GM21367 (cell line): ENCODE results near the gene SLC25A26.
A peak's percentile ranks its signal among the peaks of the same experiment; 100 is the strongest.
"Not testable (repeated sequence)": the region's sequence is repeated elsewhere in the genome, so short reads cannot be mapped to it uniquely, and the experiment has no call there.

Experiments used
- ATAC-seq: cut with Tn5 transposase; IDR thresholded peaks from one replicate; pipeline ENCODE4 v1.9.1; 2021; ENCODE audit not compliant: unreplicated experiment

Gene SLC25A26

GRCh38 chr3:66268864-66269263, 48.1 kb downstream of the SLC25A26 start:
- no peak for ATAC-seq

GRCh38 chr3:66269411-66269810, 48.6 kb downstream of the SLC25A26 start:
- ATAC-seq: no peak

GRCh38 chr3:66270288-66270687, 49.5 kb downstream of the SLC25A26 start:
- ATAC-seq: no peak

DNA sequence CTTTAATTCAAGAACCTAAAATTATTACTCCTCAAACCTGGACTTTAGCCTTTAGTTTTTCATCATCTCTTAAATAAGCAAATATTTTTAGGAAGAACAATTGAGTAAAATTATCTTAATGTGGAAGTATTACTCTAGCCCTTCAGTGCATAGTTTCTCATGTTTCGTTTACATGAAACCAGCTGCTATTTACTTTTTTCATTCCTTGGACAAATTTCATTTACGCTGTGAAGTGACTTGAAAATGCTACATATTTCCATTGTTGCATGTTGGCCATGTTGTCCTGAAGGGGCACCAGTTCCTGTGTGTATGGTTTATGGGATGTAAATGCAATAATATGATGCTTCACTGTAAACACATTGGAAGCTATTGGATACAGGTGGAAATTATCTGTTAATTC, 49.9 kb downstream of the SLC25A26 start:
- ATAC-seq: no peak

GRCh38 chr3:66271231-66271630, 50.4 kb downstream of the SLC25A26 start:
- ATAC-seq: no peak

GRCh38 chr3:66272016-66272415, 51.2 kb downstream of the SLC25A26 start:
- no peak for ATAC-seq

GRCh38 chr3:66274837-66275236, 54.0 kb downstream of the SLC25A26 start:
- ATAC-seq: not testable (repeated sequence)

DNA sequence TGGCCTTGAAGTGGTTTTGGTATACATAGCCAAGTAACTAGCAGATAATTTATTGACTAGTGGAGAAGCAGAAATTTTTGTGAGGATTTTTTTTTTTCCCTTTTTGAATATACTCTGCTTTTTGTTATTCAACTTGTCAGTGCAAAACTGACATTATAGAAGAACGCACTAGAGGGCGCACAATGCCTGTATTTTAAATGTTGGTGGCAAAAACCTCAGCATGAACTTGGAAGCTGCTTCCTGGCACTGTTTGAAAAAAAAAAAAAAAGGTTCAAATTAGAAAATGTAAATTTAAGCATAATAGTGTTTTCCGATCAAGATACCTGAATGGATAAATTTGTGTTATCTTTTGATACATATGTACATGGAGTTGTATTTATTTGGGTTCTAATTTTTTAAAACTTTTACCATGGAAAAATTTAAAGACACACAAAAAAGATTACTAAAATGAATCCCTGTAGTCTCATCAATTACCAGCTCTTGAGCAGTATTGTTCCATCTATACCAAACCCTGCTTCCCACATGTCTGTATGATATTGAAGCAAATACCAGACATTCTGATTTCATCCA, 56.0 kb downstream of the SLC25A26 start:
- peak; percentile 57 for ATAC-seq

- ATAC-seq: no peak
Measured at GRCh38 chr3:66279168-66279567, 58.4 kb downstream of the SLC25A26 start.

DNA sequence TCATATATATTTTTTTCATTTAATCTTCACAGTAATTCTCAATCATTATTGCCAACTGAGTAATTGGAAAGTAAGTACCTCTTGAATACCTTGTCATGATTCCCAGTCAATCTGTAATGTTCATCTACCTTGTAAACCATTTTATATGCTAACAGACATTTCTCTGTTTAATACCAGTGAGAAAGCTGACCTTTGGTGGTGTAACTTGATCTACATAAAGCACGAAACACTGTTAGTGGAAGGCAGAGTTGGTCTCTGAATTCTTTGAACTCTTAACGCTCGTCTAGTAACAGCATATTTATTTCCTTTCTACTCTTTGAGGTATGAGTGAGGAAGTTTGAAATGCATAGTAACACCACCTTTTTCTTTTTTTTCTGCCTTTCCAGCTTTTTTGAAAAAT, 59.5 kb downstream of the SLC25A26 start:
- ATAC-seq: no peak

GRCh38 chr3:66291922-66292321, 71.1 kb downstream of the SLC25A26 start:
- ATAC-seq: not testable (repeated sequence)

GRCh38 chr3:66297260-66297873, 76.6 kb downstream of the SLC25A26 start:
- no peak for ATAC-seq

DNA sequence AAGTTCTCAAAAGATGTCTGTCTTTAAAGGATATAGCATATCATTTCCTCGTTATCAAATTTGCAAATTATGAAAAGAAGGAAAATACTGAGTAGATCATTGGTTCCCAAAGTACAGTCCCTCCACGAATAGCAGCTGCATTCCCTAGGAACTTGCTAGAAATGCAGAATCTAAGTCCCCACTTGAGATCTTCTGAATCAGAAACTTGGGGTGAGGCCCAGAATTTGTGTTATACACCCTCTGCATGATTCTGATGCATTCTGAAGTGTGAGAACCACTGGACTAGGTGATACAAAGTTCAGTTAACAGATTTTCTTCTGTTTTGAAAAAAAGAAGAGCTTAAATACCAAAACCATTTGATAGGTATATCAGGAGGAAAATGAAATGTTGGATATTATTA, 77.1 kb downstream of the SLC25A26 start:
- no peak for ATAC-seq

GRCh38 chr3:66298591-66298990, 77.8 kb downstream of the SLC25A26 start:
- no peak for ATAC-seq

GRCh38 chr3:66299085-66299484, 78.3 kb downstream of the SLC25A26 start:
- not testable (repeated sequence) for ATAC-seq

- no peak for ATAC-seq
Measured at GRCh38 chr3:66299891-66300290, 79.1 kb downstream of the SLC25A26 start.

DNA sequence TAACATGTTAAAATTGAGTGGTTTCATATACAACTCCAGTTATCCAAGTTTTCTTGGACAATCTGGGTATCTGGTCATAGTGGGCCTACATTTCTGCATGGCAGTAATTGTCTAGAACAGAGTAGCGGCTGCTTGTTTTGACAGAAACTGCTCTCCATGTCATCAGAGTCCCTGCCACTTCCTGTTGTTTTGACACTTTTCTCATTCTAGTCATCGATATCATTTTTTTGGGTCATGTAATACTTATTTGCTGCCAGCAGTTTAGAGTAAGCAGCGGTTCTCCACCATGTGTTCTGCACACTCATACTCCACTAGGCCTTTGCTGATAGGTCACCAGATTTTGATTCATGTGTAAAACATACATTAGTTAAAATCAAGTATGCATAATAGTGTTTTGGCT, 81.5 kb downstream of the SLC25A26 start:
- peak; percentile 66 for ATAC-seq

DNA sequence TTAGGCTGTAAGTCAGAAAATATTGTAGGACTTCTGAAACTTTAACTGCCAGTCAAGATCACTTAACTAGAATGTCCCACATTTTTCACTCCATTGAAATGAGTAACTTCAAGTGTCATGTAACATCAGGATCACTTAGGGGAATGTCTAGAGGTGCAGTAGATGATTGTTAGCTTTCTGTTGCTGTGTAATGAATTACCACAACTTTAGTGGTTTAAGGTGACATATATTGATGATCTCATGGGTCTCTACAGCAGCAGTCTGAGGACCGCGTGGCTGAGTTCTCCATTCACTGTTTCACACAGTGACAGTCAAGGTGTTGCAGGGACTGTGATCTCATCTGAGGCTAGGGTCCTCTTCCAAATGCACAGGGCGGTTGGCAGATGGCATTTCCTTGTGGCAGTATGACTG, 82.7 kb downstream of the SLC25A26 start:
- ATAC-seq: no peak

- no peak for ATAC-seq
Measured at GRCh38 chr3:66304293-66304692, 83.5 kb downstream of the SLC25A26 start.

DNA sequence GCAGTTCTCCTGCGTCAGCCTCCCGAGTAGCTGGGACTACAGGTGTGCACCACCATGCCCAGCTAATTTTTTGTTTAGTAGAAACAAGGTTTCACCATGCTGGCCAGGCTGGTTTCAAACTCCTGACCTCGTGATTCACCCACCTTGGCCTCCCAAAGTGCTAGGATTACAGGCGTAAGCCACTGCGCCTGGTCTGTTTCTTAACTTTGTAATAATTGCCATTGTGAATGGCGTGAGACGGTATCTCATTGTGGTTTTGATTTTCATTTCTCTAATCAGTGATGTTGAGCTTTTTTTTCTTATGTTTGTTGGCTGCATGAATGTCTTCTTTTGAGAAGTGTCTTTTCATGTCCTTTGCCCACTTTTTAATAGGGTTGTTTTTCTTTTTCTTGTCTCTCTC, 85.3 kb downstream of the SLC25A26 start:
- ATAC-seq: not testable (repeated sequence)

- ATAC-seq: not testable (repeated sequence)
Measured at GRCh38 chr3:66306991-66307390, 86.2 kb downstream of the SLC25A26 start.

DNA sequence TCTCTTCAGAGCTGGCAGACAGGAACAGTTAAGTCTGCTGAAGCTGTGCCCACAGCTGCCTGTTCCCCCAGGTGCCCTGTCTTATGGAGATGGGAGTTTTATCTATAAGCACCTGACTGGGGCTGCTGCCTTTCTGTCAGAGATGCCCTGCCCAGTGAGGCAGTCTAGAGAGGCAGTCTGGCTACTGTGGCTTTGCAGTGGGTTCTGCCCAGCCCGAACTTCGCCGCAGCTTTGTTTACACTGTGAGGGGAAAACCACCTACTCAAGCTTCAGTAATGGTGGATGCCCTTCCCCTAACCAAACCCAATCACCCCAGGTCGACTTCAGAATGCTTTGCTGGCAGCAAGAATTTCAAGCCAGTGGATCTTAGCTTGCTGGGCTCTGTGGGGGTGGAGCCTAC, 91.2 kb downstream of the SLC25A26 start:
- ATAC-seq: no peak

DNA sequence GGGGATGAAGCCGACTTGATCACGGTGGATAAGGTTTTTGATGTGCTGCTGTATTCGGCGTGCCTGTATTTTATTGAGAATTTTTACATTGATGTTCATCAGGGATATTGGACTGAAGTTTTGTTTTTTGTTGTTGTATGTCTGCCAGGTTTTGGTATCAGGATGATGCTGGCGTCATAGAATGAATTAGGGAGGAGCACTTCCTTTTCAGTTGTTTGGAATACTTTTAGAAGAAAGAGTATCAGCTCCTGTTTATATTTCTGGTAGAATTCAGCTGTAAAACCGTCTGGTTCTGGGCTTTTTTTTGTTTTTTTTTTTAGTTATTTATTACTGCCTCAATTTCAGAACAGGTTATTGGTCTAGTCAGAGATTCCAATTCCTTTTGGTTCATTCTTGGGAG, 93.7 kb downstream of the SLC25A26 start:
- no peak for ATAC-seq
